Upper lobe of right lung (tissue), 1 donor: ENCODE data around the gene NASP. TPM values are rescaled to one million over a fixed set of nuclear protein-coding genes. Genes with fewer than 3 reads are reported as not detected.

Experiments used
- ATAC-seq: fragments of 200-7000 bp; cut with Tn5 transposase; one replicate; pipeline ENCODE4 v1.9.1; 2020; ENCODE audit warnings: mild to moderate bottlenecking, moderate library complexity
- DNase-seq: peaks from one replicate; pipeline ENCODE4 v3.0.0-alpha.2; 2020
- H3K27ac ChIP-seq: fragments of 200-600 bp; one replicate; pipeline ENCODE4 v1.8.0; 2022
- H3K27me3 ChIP-seq: fragments of 200-600 bp; one replicate; pipeline ENCODE4 v1.8.0; 2022; ENCODE audit warnings: mild to moderate bottlenecking
- H3K36me3 ChIP-seq: fragments of 200-600 bp; one replicate; pipeline ENCODE4 v1.8.0; 2022
- H3K4me1 ChIP-seq: fragments of 200-600 bp; one replicate; pipeline ENCODE4 v1.8.0; 2022
- H3K4me3 ChIP-seq: fragments of 200-600 bp; one replicate; pipeline ENCODE4 v1.8.0; 2022; ENCODE audit warnings: mild to moderate bottlenecking
- H3K9me3 ChIP-seq: fragments of 200-600 bp; one replicate; pipeline ENCODE4 v1.8.0; 2022
- CTCF ChIP-seq: fragments of 200-600 bp; IDR thresholded peaks from one replicate; pipeline ENCODE4 v1.8.0; 2022; ENCODE audit warnings: antibody characterized with exemption
- intact Hi-C: fragments of 100-400 bp; cut with DNase I; formaldehyde crosslinking; loops from one replicate; pipeline ENCODE4 v1.11.0; 2022
- total RNA-seq: library from RNA; stranded (reverse); fragmentation: NEBNext Ultra II Directional; extraction: Animal tissue kit (Norgen Biotek cat#: 25700); gene quantifications from one replicate; pipeline ENCODE4 v1.2.1, GENCODE V29; 2021
- donor health status: DM: no; HTN: yes; CAD: no; lungs with severe emphysema.

The NASP gene
- total RNA-seq, 1 donor from 2014 or later, result 49.8 TPM

GRCh38 chr1:45610589-45611226 is 26.9 kb downstream of the NASP start:
- Histone ChIP-seq H3K36me3 (peaks cover 55% of the 10 kb centered on the region), H3K9me3 (no peaks in the 10 kb centered on the region), H3K27me3 (no peaks in the 10 kb centered on the region), H3K4me1 (peaks cover 4% of the 10 kb centered on the region), H3K27ac (no peak overlapping the region), H3K4me3 (no peak overlapping the region)
- intact Hi-C loops, result no loop called here
- no peak for TF ChIP-seq CTCF
- no peak for ATAC-seq
- DNase-seq, result no peak

- TF ChIP-seq CTCF, result no peak
- intact Hi-C loops, result no loop called here
- DNase-seq, result no peak
- no peak for ATAC-seq
- no peaks in the 10 kb centered on the region for H3K9me3 ChIP-seq
- H3K27me3 ChIP-seq, result no peaks in the 10 kb centered on the region
- no peak overlapping the region for H3K27ac ChIP-seq
- no peak overlapping the region for H3K4me3 ChIP-seq
- peaks cover 4% of the 10 kb centered on the region for H3K4me1 ChIP-seq
- peaks cover 63% of the 10 kb centered on the region for H3K36me3 ChIP-seq
These were observed 29.2 kb downstream of the NASP start for GRCh38 chr1:45612941-45613579.

- no peak overlapping the region for H3K27ac ChIP-seq
- no peak for ATAC-seq
- no peaks in the 10 kb centered on the region for H3K4me1 ChIP-seq
- no peak for DNase-seq
- intact Hi-C loops, result no loop called here
- H3K36me3 ChIP-seq, result peaks cover 62% of the 10 kb centered on the region
- H3K9me3 ChIP-seq, result no peaks in the 10 kb centered on the region
- no peak overlapping the region for H3K4me3 ChIP-seq
- no peaks in the 10 kb centered on the region for H3K27me3 ChIP-seq
- TF ChIP-seq CTCF, result no peak
These were observed 32.0 kb downstream of the NASP start for GRCh38 chr1:45615885-45616284.

- intact Hi-C loops, result no loop called here
- Histone ChIP-seq H3K27me3 (no peaks in the 10 kb centered on the region), H3K36me3 (peaks cover 61% of the 10 kb centered on the region), H3K4me1 (no peaks in the 10 kb centered on the region), H3K4me3 (no peak overlapping the region), H3K9me3 (no peaks in the 10 kb centered on the region), H3K27ac (no peak overlapping the region)
- TF ChIP-seq CTCF, result no peak
- no peak for DNase-seq
- ATAC-seq, result no peak
These were observed 33.8 kb downstream of the NASP start for GRCh38 chr1:45617618-45618017.

GRCh38 chr1:45619149-45619921 is 35.5 kb downstream of the NASP start:
- H3K27me3 ChIP-seq, result no peaks in the 10 kb centered on the region
- H3K27ac ChIP-seq, result peak overlapping the region; percentile 51
- DNase-seq (no peak), ATAC-seq (no peak)
- H3K36me3 ChIP-seq, result peaks cover 51% of the 10 kb centered on the region
- TF ChIP-seq CTCF, result no peak
- H3K4me3 ChIP-seq, result no peak overlapping the region
- intact Hi-C loops, result no loop called here
- no peaks in the 10 kb centered on the region for H3K9me3 ChIP-seq
- no peaks in the 10 kb centered on the region for H3K4me1 ChIP-seq
